H1 (cell line): ENCODE data around the gene RCOR2. TPM values are rescaled to one million over a fixed set of nuclear protein-coding genes. Genes with fewer than 3 reads are reported as not detected.

ENCODE experiments used
- CTCF ChIA-PET: fragments of 300-600 bp; sonication (Branson Sonifier 250); formaldehyde crosslinking; loops from one replicate; lab custom pipeline; 2021; ENCODE audit not compliant: partially characterized antibody; lab: Charles Lee
- POLR2A ChIA-PET: fragments of 300-600 bp; sonication (Branson Sonifier 250); formaldehyde crosslinking; loops from one replicate; lab custom pipeline; 2021; ENCODE audit warnings: inconsistent platforms; ENCODE audit not compliant: partially characterized antibody; lab: Charles Lee
- DNase-seq, 2 experiments: peaks; one replicate each; pipeline versions ENCODE4 v3.0.0 to v3.0.0-alpha.2; 2010 to 2022; ENCODE audit warnings: low spot score in 2 of 2, low read depth in 1 of 2, mixed read lengths in 1 of 2
- FAIRE-seq: peaks from 2 replicates; lab custom pipeline; 2011; peaks lifted over from hg19 to GRCh38; lab: Jason Lieb, UNC
- H2AFZ ChIP-seq: 2 replicates; pipeline ENCODE4 v1.8.1; 2012; ENCODE audit warnings: low read length, inconsistent platforms
- H2AK5ac ChIP-seq: 2 replicates; pipeline ENCODE4 v1.6.1; 2013; ENCODE audit warnings: low read depth, low read length
- H2BK120ac ChIP-seq: replicated peaks from 2 replicates; pipeline ENCODE3; 2013; ENCODE audit warnings: low read depth, low read length, inconsistent platforms
- H2BK12ac ChIP-seq: 2 replicates; pipeline ENCODE4 v1.6.1; 2013; ENCODE audit warnings: low read depth, low read length
- H2BK15ac ChIP-seq: 2 replicates; pipeline ENCODE4 v1.6.1; 2013; ENCODE audit warnings: low read length
- H2BK20ac ChIP-seq: 2 replicates; pipeline ENCODE4 v1.6.1; 2013; ENCODE audit warnings: low read length
- H2BK5ac ChIP-seq: 2 replicates; pipeline ENCODE4 v1.6.1; 2013; ENCODE audit warnings: low read depth, low read length
- H3K14ac ChIP-seq: 2 replicates; pipeline ENCODE4 v1.6.1; 2013; ENCODE audit warnings: inconsistent platforms; ENCODE audit not compliant: insufficient read length
- H3K18ac ChIP-seq: 2 replicates; pipeline ENCODE4 v1.6.1; 2013; ENCODE audit warnings: low read length; ENCODE audit errors: extremely low read depth
- H3K23ac ChIP-seq: 2 replicates; pipeline ENCODE4 v1.6.1; 2013; ENCODE audit warnings: inconsistent platforms; ENCODE audit not compliant: insufficient read length
- H3K23me2 ChIP-seq: 2 replicates; pipeline ENCODE4 v1.6.1; 2013; ENCODE audit warnings: low read depth, low read length
- H3K27ac ChIP-seq: 2 replicates; pipeline ENCODE4 v1.6.1; 2011; ENCODE audit warnings: low read depth, low read length, inconsistent platforms
- H3K27me3 ChIP-seq, 4 experiments: replicated peaks in 1 of 4; 1 replicate in 1 of 4; 2 replicates in 3 of 4; pipeline versions ENCODE4 v1.6.1 to v1.8.1; 2011 to 2013; ENCODE audit warnings: low read length in 3 of 4, mild to moderate bottlenecking in 3 of 4, inconsistent platforms in 2 of 4, mixed read lengths in 2 of 4, moderate library complexity in 1 of 4; ENCODE audit not compliant: control insufficient read depth in 3 of 4, insufficient read depth in 3 of 4; ENCODE audit errors: extremely low read depth in 1 of 4
- H3K36me3 ChIP-seq, 4 experiments: 2 replicates each; pipeline versions ENCODE4 v1.6.1 to v1.8.1; 2011 to 2013; ENCODE audit warnings: mild to moderate bottlenecking in 4 of 4, low read length in 3 of 4, moderate library complexity in 2 of 4, control low read depth in 1 of 4, inconsistent platforms in 1 of 4; ENCODE audit not compliant: insufficient read depth in 4 of 4, control insufficient read depth in 2 of 4
- H3K4ac ChIP-seq: replicated peaks from 2 replicates; pipeline ENCODE3; 2013; ENCODE audit warnings: low read length, low read depth, mixed read lengths, inconsistent platforms; ENCODE audit not compliant: insufficient read length
- H3K4me1 ChIP-seq, 4 experiments: replicated peaks in 1 of 4; 1 replicate in 1 of 4; 2 replicates in 3 of 4; pipeline versions ENCODE4 v1.6.1 to v1.8.1; 2011 to 2013; ENCODE audit warnings: low read length in 3 of 4, inconsistent platforms in 2 of 4, mixed read lengths in 1 of 4; ENCODE audit not compliant: insufficient read depth in 4 of 4, control insufficient read depth in 3 of 4
- H3K4me2 ChIP-seq, 2 experiments: 2 replicates each; pipeline versions ENCODE4 v1.6.1 to v1.8.1; 2011 to 2013; ENCODE audit warnings: low read depth in 2 of 2, low read length in 2 of 2, control low read depth in 1 of 2, inconsistent platforms in 1 of 2, mild to moderate bottlenecking in 1 of 2; ENCODE audit not compliant: insufficient read depth in 1 of 2
- H3K4me3 ChIP-seq, 4 experiments: fragments of 200-600, 300-600 bp in 1 of 4; sonication (generic), shearing (Covaris generic), sonication (Bioruptor Twin) in 1 of 4; 2 replicates each; pipeline versions ENCODE4 v1.5.1 to v1.8.1; 2011 to 2016; ENCODE audit warnings: low read length in 4 of 4, low read depth in 3 of 4, control low read depth in 2 of 4, inconsistent platforms in 2 of 4, mild to moderate bottlenecking in 2 of 4, mixed read lengths in 1 of 4, moderate library complexity in 1 of 4; ENCODE audit not compliant: insufficient read depth in 2 of 4; ENCODE audit errors: extremely low read depth in 1 of 4
- H3K56ac ChIP-seq: replicated peaks from 2 replicates; pipeline ENCODE3; 2013; ENCODE audit warnings: low read depth, mild to moderate bottlenecking, mixed read lengths, low read length, inconsistent platforms; ENCODE audit not compliant: insufficient read length
- H3K79me1 ChIP-seq: 2 replicates; pipeline ENCODE4 v1.6.1; 2013; ENCODE audit warnings: low read depth, low read length, control low read depth
- H3K79me2 ChIP-seq, 2 experiments: 2 replicates each; pipeline versions ENCODE4 v1.6.1 to v1.8.1; 2012 to 2013; ENCODE audit warnings: low read length in 2 of 2, mild to moderate bottlenecking in 2 of 2, inconsistent platforms in 1 of 2; ENCODE audit not compliant: insufficient read depth in 2 of 2, control insufficient read depth in 1 of 2
- H3K9ac ChIP-seq, 4 experiments: replicated peaks in 1 of 4; 1 replicate in 1 of 4; 2 replicates in 3 of 4; pipeline versions ENCODE4 v1.6.1 to v1.8.1; 2011 to 2013; ENCODE audit warnings: low read depth in 3 of 4, low read length in 3 of 4, control low read depth in 2 of 4, mild to moderate bottlenecking in 2 of 4, moderate library complexity in 2 of 4, inconsistent platforms in 1 of 4; ENCODE audit errors: extremely low read depth in 1 of 4
- H3K9me3 ChIP-seq, 2 experiments: 2 replicates each; pipeline versions ENCODE4 v1.6.1 to v1.8.1; 2012 to 2013; ENCODE audit warnings: mild to moderate bottlenecking in 2 of 2, moderate library complexity in 2 of 2, control low read depth in 1 of 2, inconsistent platforms in 1 of 2, low read depth in 1 of 2, low read length in 1 of 2, mixed read lengths in 1 of 2; ENCODE audit not compliant: insufficient read depth in 2 of 2
- H4K20me1 ChIP-seq, 2 experiments: replicated peaks in 1 of 2; 2 replicates each; pipeline versions ENCODE3 to v1.8.1; 2011 to 2013; ENCODE audit warnings: inconsistent platforms in 2 of 2, low read length in 2 of 2, mild to moderate bottlenecking in 1 of 2; ENCODE audit not compliant: insufficient read depth in 2 of 2, control insufficient read depth in 1 of 2
- H4K5ac ChIP-seq: 2 replicates; pipeline ENCODE4 v1.6.1; 2013; ENCODE audit warnings: low read length, low read depth, mixed read lengths, inconsistent platforms; ENCODE audit not compliant: insufficient read length
- H4K8ac ChIP-seq: 2 replicates; pipeline ENCODE4 v1.8.0; 2013; ENCODE audit warnings: mild to moderate bottlenecking, moderate library complexity, low read length, inconsistent platforms; ENCODE audit not compliant: insufficient read depth; ENCODE audit errors: extremely low read depth
- H4K91ac ChIP-seq: replicated peaks from 2 replicates; pipeline ENCODE3; 2013; ENCODE audit warnings: low read length, mixed read lengths, inconsistent platforms; ENCODE audit not compliant: insufficient read length
- ASH2L ChIP-seq: fragments of 200-600, 300-600 bp; sonication (generic); IDR thresholded peaks from one replicate; pipeline ENCODE4 v1.7.1; 2017; ENCODE audit warnings: low read length
- ATF3 ChIP-seq: IDR thresholded peaks from 2 replicates; pipeline ENCODE4 v1.6.1; 2011; ENCODE audit warnings: low read depth, mild to moderate bottlenecking, low read length; ENCODE audit not compliant: insufficient read depth
- BACH1 ChIP-seq: IDR thresholded peaks from 2 replicates; pipeline ENCODE4 v1.6.1; 2012; ENCODE audit warnings: low read length, improper control_type of control experiment
- BRCA1 ChIP-seq: IDR thresholded peaks from 2 replicates; pipeline ENCODE4 v1.6.1; 2012; ENCODE audit warnings: low read depth, low read length, improper control_type of control experiment
- CHD2 ChIP-seq: IDR thresholded peaks from 2 replicates; pipeline ENCODE4 v1.6.1; 2012; ENCODE audit warnings: low read length, improper control_type of control experiment
- MAFK ChIP-seq: IDR thresholded peaks from 2 replicates; pipeline ENCODE4 v1.6.1; 2012; ENCODE audit warnings: low read depth, mild to moderate bottlenecking, improper control_type of control experiment, low read length
- POU5F1 ChIP-seq: IDR thresholded peaks from 2 replicates; pipeline ENCODE4 v1.6.1; 2011; ENCODE audit warnings: low read depth, mild to moderate bottlenecking, low read length, moderate library complexity
- TAF7 ChIP-seq: optimal IDR thresholded peaks from 2 replicates; pipeline ENCODE3; 2011; ENCODE audit warnings: low read depth, mild to moderate bottlenecking, inconsistent platforms, low read length, moderate library complexity, borderline replicate concordance
- YY1 ChIP-seq: IDR thresholded peaks from 2 replicates; pipeline ENCODE4 v1.6.1; 2011; ENCODE audit warnings: low read depth, mild to moderate bottlenecking, low read length
- WGBS, 2 experiments: shearing (Covaris generic) in 1 of 2; methylation state at CpG; one replicate each; pipeline versions ENCODE4 v1.1.6 to v1.1.7; 2013 to 2015; ENCODE audit warnings: low lambda C conversion rate in 2 of 2, mixed read lengths in 2 of 2, inconsistent platforms in 1 of 2, low coverage in 1 of 2, missing lambda C conversion rate in 1 of 2; ENCODE audit not compliant: insufficient replicate concordance in 2 of 2, insufficient coverage in 1 of 2, insufficient read length in 1 of 2; ENCODE audit errors: extremely low coverage in 1 of 2, missing lambda C conversion rate in 1 of 2; 5-methylcytosine and 5-hydroxymethylcytosine counted together
- polyA plus RNA-seq, 7 experiments: library from polyadenylated mRNA; depleted of rRNA in 3 of 7; stranded (reverse) in 5 of 7; unstranded in 2 of 7; fragments of >200 nt in 5 of 7; fragments of 200-250 nt in 2 of 7; gene quantifications; 1 replicate in 5 of 7; 2 replicates in 1 of 7; 4 replicates in 1 of 7; pipeline versions ENCODE4 v1.2.1 to v1.2.3, GENCODE V29; 2011 to 2013; ENCODE audit warnings: missing spikeins in 2 of 7, mixed read lengths in 2 of 7
- total RNA-seq: library from RNA; stranded (reverse); fragmentation: NEBNext Ultra II Directional; extraction: Animal tissue kit (Norgen Biotek cat#: 25700); gene quantifications from 2 replicates; pipeline ENCODE4 v1.2.1, GENCODE V29; 2021

RCOR2 gene
- total and polyA plus RNA-seq, 2 of the 8 experiments (the other 6 are each of a cell fraction or from before 2014, with no cell fraction given): 54.6 to 78.0 TPM

GRCh38 chr11:63889344-63889743 is 27.6 kb downstream of the RCOR2 start:
- Histone ChIP-seq H2AFZ (no peak overlapping the region), H3K79me2 (peaks cover 4 to 81% of the 10 kb centered on the region in 2 experiments; a peak in 3 of 4 replicates), H4K91ac (no peak overlapping the region), H3K4me3 (no peak overlapping the region), H2AK5ac (no peak overlapping the region), H3K27ac (no peak overlapping the region), H3K4ac (no peak overlapping the region), H3K4me1 (peaks cover 9 to 25% (median 12%) of the 10 kb centered on the region in 4 experiments), H4K5ac (no peak overlapping the region), H2BK120ac (no peak overlapping the region), H2BK20ac (no peak overlapping the region), H3K14ac (no peak overlapping the region), H3K23ac (no peak overlapping the region), H3K56ac (no peak overlapping the region), H4K20me1 (peaks cover 12 to 15% of the 10 kb centered on the region in 2 experiments), H3K27me3 (no peaks in the 10 kb centered on the region), H3K9ac (no peak overlapping the region; a peak in 3 of 7 replicates), H4K8ac (no peak overlapping the region), H2BK5ac (no peak overlapping the region; the same call in 1 of the 2 replicates), H3K4me2 (peak overlapping the region in 1 of 2 experiments; percentile 54; a peak in 1 of 4 replicates), H3K23me2 (no peaks in the 10 kb centered on the region), H3K36me3 (no peaks in the 10 kb centered on the region), H2BK12ac (no peak overlapping the region), H3K9me3 (no peaks in the 10 kb centered on the region), H2BK15ac (no peak overlapping the region), H3K18ac (no peak overlapping the region), H3K79me1 (peaks cover 17% of the 10 kb centered on the region)
- ChIA-PET POLR2A (interaction anchor here (0.9 to 1.2 kb wide), 3 partner anchors 9 to 28 kb away, joined by 3 to 5 read pairs (median 4); partner anchors contain the start of gene RCOR2), CTCF (interaction anchor here (0.7 to 6.4 kb wide), 5 partner anchors 11 to 53 kb away, joined by 3 to 45 read pairs (median 5); partner anchors contain the start of gene MARK2)
- FAIRE-seq: no peak
- WGBS, 2 experiments: 99% methylated on average over 6 of the region's 6 CpGs; no CpG with 5 or more reads in 1 of the 2 experiments
- no peak for DNase-seq
- TF ChIP-seq ATF3: no peak
- no peak for TF ChIP-seq BACH1
- TF ChIP-seq MAFK: no peak
- no peak for TF ChIP-seq ASH2L
- TF ChIP-seq TAF7: no peak
- TF ChIP-seq YY1: no peak
- TF ChIP-seq CHD2: no peak
- no peak for TF ChIP-seq POU5F1
- TF ChIP-seq BRCA1: no peak
